Activated CD4-positive, CD25-positive, alpha-beta regulatory T cell (primary cell): ENCODE measurements around the gene COL25A1.

Source experiments
- DNase-seq, 4 experiments: peaks; one replicate each; lab custom pipeline; 2025; lab: John Stamatoyannopoulos, UW

COL25A1 gene

GRCh38 chr4:109291707-109292238, 10.7 kb downstream of the COL25A1 start:
- no peak for DNase-seq

DNA sequence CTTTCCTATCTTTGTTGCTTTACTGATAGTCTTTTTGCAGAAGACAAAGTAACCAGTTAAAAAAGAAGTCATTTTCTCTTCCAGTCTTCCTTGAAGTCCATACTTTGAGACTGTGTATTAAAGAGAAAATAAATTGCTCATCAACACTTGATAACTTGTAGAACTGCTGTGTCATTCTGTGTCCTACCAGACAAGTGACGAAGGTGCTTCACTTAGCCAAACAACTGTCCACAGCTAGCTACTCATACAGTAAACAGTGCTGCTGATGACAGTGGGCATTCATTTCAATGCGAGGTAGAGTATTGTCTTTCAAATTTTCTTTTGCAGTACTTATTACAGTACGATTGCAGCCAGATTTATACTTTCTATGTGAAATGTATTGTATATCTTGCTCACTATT, 11.5 kb downstream of the COL25A1 start:
- no peak for DNase-seq

- DNase-seq, result no peak
Measured at GRCh38 chr4:109278594-109279031, 23.8 kb downstream of the COL25A1 start.

DNA sequence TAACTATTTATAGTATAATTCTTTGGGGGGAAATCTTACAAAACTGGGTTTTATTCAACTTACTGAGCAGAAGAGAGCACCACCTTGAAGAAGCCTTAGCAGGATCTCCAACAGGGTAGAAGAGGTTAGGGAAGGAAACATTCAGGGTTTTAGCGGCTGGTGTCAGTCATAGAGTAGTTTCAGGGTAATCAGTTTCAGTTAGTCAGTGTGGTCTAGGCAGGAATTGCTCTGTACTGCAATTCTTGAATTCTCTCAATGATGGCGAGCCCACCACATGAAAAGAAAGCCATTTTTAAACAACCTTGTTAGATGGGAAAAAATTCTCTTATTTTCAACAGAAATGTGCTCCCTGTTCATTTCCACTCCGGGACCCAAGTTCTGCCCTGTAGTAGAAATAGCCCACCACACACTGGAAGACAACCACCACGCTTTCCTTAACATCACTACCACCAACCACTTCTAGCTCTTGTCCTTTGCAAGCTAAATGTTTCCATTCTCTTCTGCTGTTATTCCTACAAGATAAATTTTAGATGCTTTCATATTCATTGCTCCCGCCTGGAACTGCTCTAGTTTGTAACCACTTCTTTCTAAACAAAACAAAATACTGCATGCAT, 25.9 kb downstream of the COL25A1 start:
- no peak for DNase-seq

GRCh38 chr4:109275066-109275745, 27.3 kb downstream of the COL25A1 start:
- no peak for DNase-seq

GRCh38 chr4:109266891-109267290, 35.6 kb downstream of the COL25A1 start:
- no peak for DNase-seq

DNA sequence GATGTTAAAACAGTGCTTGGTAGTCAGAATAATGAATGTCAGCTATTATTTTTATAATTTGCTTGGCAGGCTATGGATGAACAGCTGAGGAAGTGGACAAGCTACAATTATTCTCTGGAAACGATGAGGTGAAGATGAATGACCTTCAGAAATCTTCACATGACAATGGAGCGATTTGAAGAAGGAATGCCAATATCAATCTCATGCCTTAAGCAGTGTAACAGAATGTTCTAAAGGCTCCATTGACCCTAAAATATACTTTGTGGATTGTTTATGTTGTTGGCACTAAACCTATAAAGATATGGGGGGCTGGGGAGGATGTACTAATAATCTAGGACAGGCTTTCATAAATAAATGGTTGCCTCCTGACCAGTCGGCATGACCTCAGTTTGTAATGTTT, 36.2 kb downstream of the COL25A1 start:
- no peak for DNase-seq

- DNase-seq, result no peak
Measured at GRCh38 chr4:109263721-109264120, 38.7 kb downstream of the COL25A1 start.

DNA sequence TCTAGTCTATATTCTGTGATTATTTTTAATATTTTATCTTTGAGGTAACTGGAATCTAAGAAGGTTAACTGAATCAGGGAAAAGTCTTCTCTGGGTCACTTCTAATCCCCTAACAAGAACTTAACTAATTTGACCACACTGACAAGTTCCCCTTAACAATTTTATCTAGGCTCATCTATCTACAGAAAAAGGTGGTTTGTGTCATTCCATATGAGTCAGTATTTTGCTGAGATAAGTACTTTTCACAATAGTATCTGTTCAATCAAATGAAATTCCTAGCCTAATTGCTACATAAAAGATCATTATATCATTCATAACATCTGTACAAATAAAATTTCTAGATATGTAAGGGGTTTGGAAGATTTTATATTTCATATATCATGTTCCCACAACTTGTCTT, 45.6 kb downstream of the COL25A1 start:
- DNase-seq, result no peak

DNA sequence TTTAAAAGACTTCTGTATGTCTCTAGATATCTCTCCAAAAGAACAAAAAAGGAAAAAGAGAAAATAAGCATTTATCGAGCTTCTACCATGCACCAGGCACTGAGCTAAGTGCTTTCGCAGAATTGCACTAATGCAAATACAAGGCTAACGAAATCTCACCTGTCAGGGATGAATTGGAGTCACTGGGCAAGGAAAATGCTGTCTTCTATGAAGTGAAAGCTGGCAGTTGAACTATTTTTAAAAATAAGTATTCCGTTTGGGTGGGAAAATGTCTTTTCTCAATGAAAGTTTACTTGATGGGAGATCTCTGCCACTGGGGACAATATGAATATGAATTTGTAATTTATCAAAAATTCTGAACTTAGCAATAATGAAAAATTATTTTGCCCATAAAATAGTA, 47.6 kb downstream of the COL25A1 start:
- DNase-seq, result no peak

DNA sequence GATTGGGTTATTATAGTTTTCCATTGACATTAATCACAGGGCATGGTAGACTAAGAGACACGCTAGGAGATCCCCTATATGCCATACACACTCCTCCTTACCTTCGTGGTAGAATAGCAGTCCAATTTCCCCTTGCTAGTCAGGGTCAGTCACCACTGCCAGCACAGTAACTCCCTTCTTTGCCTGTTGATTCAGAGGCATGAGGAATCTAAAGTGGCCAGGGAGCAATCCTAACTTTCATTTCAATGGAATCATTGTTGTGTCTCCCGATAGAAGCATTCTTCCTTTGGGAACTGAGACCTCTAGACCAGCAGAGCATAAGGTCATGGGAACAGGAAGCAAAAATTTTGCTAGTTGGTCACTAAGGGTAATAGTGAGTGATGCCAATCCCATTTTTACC, 51.1 kb downstream of the COL25A1 start:
- DNase-seq, result no peak

GRCh38 chr4:109248322-109248900, 54.0 kb downstream of the COL25A1 start:
- DNase-seq, result no peak

GRCh38 chr4:109243871-109244270, 58.6 kb downstream of the COL25A1 start:
- DNase-seq, result no peak

- no peak for DNase-seq
Measured at GRCh38 chr4:109238746-109239145, 63.7 kb downstream of the COL25A1 start.

GRCh38 chr4:109235683-109236082, 66.8 kb downstream of the COL25A1 start:
- no peak for DNase-seq

GRCh38 chr4:109234596-109234995, 67.9 kb downstream of the COL25A1 start:
- DNase-seq, result no peak

- DNase-seq, result no peak
Measured at GRCh38 chr4:109233570-109233969, 68.9 kb downstream of the COL25A1 start.

DNA sequence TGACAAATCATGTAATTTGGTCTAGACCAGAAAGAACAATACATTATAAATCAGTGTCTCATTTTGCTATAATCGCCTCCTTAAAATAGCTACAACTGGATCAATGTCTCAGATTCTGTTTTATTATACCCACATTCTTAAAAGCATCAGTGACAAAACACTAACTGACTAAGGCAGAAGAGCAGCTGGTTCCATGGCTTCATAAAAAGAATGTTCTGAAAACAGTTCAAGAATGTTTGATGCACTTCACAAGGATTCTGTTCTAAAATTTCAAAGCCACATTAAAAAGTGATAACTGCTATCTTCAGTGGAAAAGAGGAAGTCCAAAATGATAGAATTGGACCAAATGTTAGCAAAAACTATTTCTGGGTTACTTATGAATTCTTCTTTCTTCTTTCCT, 69.8 kb downstream of the COL25A1 start:
- DNase-seq, result no peak

DNA sequence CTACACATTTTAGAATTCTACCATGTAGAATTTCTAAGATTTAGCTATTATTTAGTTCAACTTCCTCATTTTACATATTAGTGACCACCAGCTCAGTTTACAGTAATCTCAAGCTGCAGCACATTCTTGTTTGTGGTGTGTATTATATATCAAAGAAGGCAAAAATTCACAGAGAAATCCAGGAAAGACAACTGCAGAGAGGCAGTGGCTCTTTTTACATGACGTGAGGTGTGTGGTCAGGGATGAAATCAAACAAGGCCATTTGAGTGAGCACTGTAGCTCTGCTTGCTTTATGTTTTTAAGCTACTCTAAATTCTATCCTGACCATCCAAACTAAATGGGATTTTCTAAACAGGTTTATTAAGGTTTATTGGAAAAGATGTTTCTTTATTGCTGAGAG, 71.1 kb downstream of the COL25A1 start:
- no peak for DNase-seq

GRCh38 chr4:109229028-109229427, 73.4 kb downstream of the COL25A1 start:
- DNase-seq, result no peak

DNA sequence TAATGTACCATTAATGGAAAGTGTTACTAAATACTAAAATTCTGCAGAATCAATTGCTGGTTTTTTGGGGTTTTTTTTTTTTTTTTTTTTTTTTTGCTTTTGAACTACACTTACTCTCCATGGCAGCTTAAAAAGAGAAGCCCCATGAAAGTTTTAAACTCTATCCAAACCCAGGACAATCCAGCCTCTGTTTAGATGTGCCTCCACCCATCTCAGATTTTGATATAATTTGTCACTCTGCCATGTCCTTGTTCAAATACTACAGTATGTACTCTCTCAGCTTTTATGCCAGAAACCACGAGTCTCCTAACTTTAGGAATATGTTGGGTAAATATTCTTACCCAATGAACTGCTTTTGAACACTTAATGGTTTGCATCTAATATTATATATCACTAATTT, 84.2 kb downstream of the COL25A1 start:
- DNase-seq, result no peak

GRCh38 chr4:109216085-109216696, 86.3 kb downstream of the COL25A1 start:
- DNase-seq, result no peak

DNA sequence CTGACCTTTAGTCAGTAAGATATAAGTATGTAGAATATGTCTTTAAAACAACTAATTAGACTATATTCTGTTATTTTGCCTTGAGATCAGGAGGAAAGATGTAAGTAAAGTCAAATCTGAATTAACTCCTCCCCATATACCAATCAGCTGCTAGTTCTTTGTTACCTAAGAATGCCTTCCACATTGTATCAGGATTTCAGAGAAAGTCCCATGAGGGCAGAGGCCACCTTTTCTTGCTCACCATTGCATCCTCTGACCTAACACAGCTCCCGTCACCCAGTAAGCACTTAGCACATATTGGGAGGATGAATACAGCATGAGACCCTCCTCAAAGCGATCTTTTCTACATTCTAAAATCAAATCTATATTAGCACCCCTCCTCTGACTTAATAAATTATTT, 87.0 kb downstream of the COL25A1 start:
- no peak for DNase-seq
